Astrocyte (in vitro differentiated cells and primary cell): ENCODE measurements around the gene PIK3R3. TPM values are rescaled to one million over a fixed set of nuclear protein-coding genes. Genes with fewer than 3 reads are reported as not detected.

ENCODE experiments used
- DNase-seq: peaks from one replicate; pipeline ENCODE4 v3.0.0-alpha.2; 2010; ENCODE audit warnings: low read depth
- FAIRE-seq: peaks from 2 replicates; lab custom pipeline; 2011; peaks lifted over from hg19 to GRCh38; lab: Jason Lieb, UNC
- H2AFZ ChIP-seq: 2 replicates; pipeline ENCODE4 v1.6.0; 2012; ENCODE audit warnings: low read depth, low read length, inconsistent platforms
- H3K27ac ChIP-seq: 2 replicates; pipeline ENCODE4 v1.5.1; 2011; ENCODE audit warnings: low read depth, low read length, inconsistent platforms
- H3K27me3 ChIP-seq: 2 replicates; pipeline ENCODE4 v1.6.0; 2011; ENCODE audit warnings: low read length, inconsistent platforms; ENCODE audit not compliant: insufficient read depth
- H3K36me3 ChIP-seq: 2 replicates; pipeline ENCODE4 v1.5.1; 2011; ENCODE audit warnings: low read length, inconsistent platforms; ENCODE audit not compliant: insufficient read depth
- H3K4me1 ChIP-seq: 2 replicates; pipeline ENCODE4 v1.5.1; 2011; ENCODE audit warnings: low read length, inconsistent platforms; ENCODE audit not compliant: insufficient read depth
- H3K4me2 ChIP-seq: 2 replicates; pipeline ENCODE4 v1.6.0; 2012; ENCODE audit warnings: low read length, inconsistent platforms
- H3K4me3 ChIP-seq: 2 replicates; pipeline ENCODE4 v1.5.1; 2011; ENCODE audit warnings: low read depth, mild to moderate bottlenecking, low read length, inconsistent platforms; ENCODE audit not compliant: insufficient read depth
- H3K79me2 ChIP-seq: 2 replicates; pipeline ENCODE4 v1.6.0; 2012; ENCODE audit warnings: mild to moderate bottlenecking, low read length, inconsistent platforms; ENCODE audit not compliant: insufficient read depth
- H3K9ac ChIP-seq: 2 replicates; pipeline ENCODE4 v1.6.0; 2012; ENCODE audit warnings: mild to moderate bottlenecking, low read length, inconsistent platforms
- H3K9me3 ChIP-seq: 2 replicates; pipeline ENCODE4 v1.5.1; 2012; ENCODE audit warnings: low read depth, mild to moderate bottlenecking, low read length, inconsistent platforms; ENCODE audit not compliant: insufficient read depth
- H4K20me1 ChIP-seq: 2 replicates; pipeline ENCODE4 v1.6.0; 2012; ENCODE audit warnings: low read length, inconsistent platforms; ENCODE audit not compliant: insufficient read depth
- H3K27ac Mint-ChIP-seq: one replicate; pipeline ENCODE4 v1.8.0; 2021; ENCODE audit warnings: mild to moderate bottlenecking, mixed read lengths; ENCODE audit not compliant: unreplicated experiment
- H3K27me3 Mint-ChIP-seq: one replicate; pipeline ENCODE4 v1.8.0; 2021; ENCODE audit warnings: low read depth, mixed read lengths; ENCODE audit not compliant: unreplicated experiment
- H3K36me3 Mint-ChIP-seq: one replicate; pipeline ENCODE4 v1.8.0; 2021; ENCODE audit warnings: low read depth, mixed read lengths; ENCODE audit not compliant: unreplicated experiment
- H3K4me1 Mint-ChIP-seq: one replicate; pipeline ENCODE4 v1.8.0; 2021; ENCODE audit warnings: low read depth, mixed read lengths; ENCODE audit not compliant: unreplicated experiment
- H3K4me3 Mint-ChIP-seq: one replicate; pipeline ENCODE4 v1.8.0; 2021; ENCODE audit warnings: mild to moderate bottlenecking, moderate library complexity, mixed read lengths; ENCODE audit not compliant: unreplicated experiment
- H3K9me3 Mint-ChIP-seq: one replicate; pipeline ENCODE4 v1.8.0; 2021; ENCODE audit warnings: mild to moderate bottlenecking, mixed read lengths; ENCODE audit not compliant: unreplicated experiment
- CTCF ChIP-seq: IDR thresholded peaks from 2 replicates; pipeline ENCODE4 v1.5.1; 2011; ENCODE audit warnings: low read depth, mild to moderate bottlenecking, inconsistent platforms, low read length, moderate library complexity; ENCODE audit not compliant: insufficient read depth
- EZH2 ChIP-seq: IDR thresholded peaks from 2 replicates; pipeline ENCODE4 v1.6.1; 2012; ENCODE audit warnings: mild to moderate bottlenecking, low read length, inconsistent platforms; ENCODE audit not compliant: insufficient read depth
- total RNA-seq: library from RNA; stranded (reverse); gene quantifications from 2 replicates; pipeline ENCODE4 v1.2.1, GENCODE V29; 2021

PIK3R3 gene
- total RNA-seq, 1 donor from 2014 or later: 68.4 TPM

- Histone ChIP-seq H3K9me3 (no peaks in the 10 kb centered on the region), H2AFZ (no peak overlapping the region), H3K4me1 (no peaks in the 10 kb centered on the region), H3K36me3 (no peaks in the 10 kb centered on the region), H3K9ac (no peak overlapping the region), H4K20me1 (peaks cover 60% of the 10 kb centered on the region), H3K4me3 (no peak overlapping the region), H3K79me2 (peaks cover 77% of the 10 kb centered on the region), H3K27me3 (no peaks in the 10 kb centered on the region), H3K4me2 (no peak overlapping the region), H3K27ac (no peak overlapping the region)
- DNase-seq: no peak
- no peak overlapping the region for H3K27ac Mint-ChIP-seq
- TF ChIP-seq CTCF (no peak), EZH2 (no peak)
- FAIRE-seq: no peak
- peaks cover 2% of the 10 kb centered on the region for H3K4me1 Mint-ChIP-seq
- no peak overlapping the region for H3K4me3 Mint-ChIP-seq
- H3K27me3 Mint-ChIP-seq: no peaks in the 10 kb centered on the region
- H3K36me3 Mint-ChIP-seq: peaks cover 3% of the 10 kb centered on the region
- H3K9me3 Mint-ChIP-seq: no peaks in the 10 kb centered on the region
These were observed 14.5 kb downstream of the PIK3R3 start for GRCh38 chr1:46117810-46118494.

GRCh38 chr1:46114925-46115603 lies 17.4 kb downstream of the PIK3R3 start:
- H3K9ac ChIP-seq: peak overlapping the region; percentile 18
- peaks cover 17% of the 10 kb centered on the region for H3K4me1 Mint-ChIP-seq
- no peaks in the 10 kb centered on the region for H3K27me3 Mint-ChIP-seq
- peaks cover 3% of the 10 kb centered on the region for H3K36me3 Mint-ChIP-seq
- H3K27me3 ChIP-seq: no peaks in the 10 kb centered on the region
- peaks cover 82% of the 10 kb centered on the region for H3K79me2 ChIP-seq
- no peaks in the 10 kb centered on the region for H3K36me3 ChIP-seq
- H3K9me3 ChIP-seq: no peaks in the 10 kb centered on the region
- FAIRE-seq (no peak), DNase-seq (no peak)
- H2AFZ ChIP-seq: no peak overlapping the region
- H3K4me3 ChIP-seq: no peak overlapping the region
- H4K20me1 ChIP-seq: peaks cover 61% of the 10 kb centered on the region
- no peaks in the 10 kb centered on the region for H3K4me1 ChIP-seq
- no peak overlapping the region for H3K4me3 Mint-ChIP-seq
- H3K4me2 ChIP-seq: peak overlapping the region; percentile 54
- TF ChIP-seq EZH2 (no peak), CTCF (no peak)
- H3K27ac ChIP-seq: no peak overlapping the region
- H3K9me3 Mint-ChIP-seq: no peaks in the 10 kb centered on the region
- no peak overlapping the region for H3K27ac Mint-ChIP-seq

GRCh38 chr1:46113948-46114347 lies 18.5 kb downstream of the PIK3R3 start:
- Mint-ChIP-seq H3K4me1 (peaks cover 20% of the 10 kb centered on the region), H3K9me3 (no peaks in the 10 kb centered on the region), H3K36me3 (no peaks in the 10 kb centered on the region), H3K27me3 (no peaks in the 10 kb centered on the region), H3K27ac (no peak overlapping the region), H3K4me3 (no peak overlapping the region)
- DNase-seq: no peak
- no peak overlapping the region for H3K4me2 ChIP-seq
- no peaks in the 10 kb centered on the region for H3K4me1 ChIP-seq
- no peak overlapping the region for H3K4me3 ChIP-seq
- H3K9me3 ChIP-seq: no peaks in the 10 kb centered on the region
- peaks cover 75% of the 10 kb centered on the region for H3K79me2 ChIP-seq
- H3K27ac ChIP-seq: no peak overlapping the region
- H3K36me3 ChIP-seq: no peaks in the 10 kb centered on the region
- H3K9ac ChIP-seq: no peak overlapping the region
- H2AFZ ChIP-seq: no peak overlapping the region
- H4K20me1 ChIP-seq: peaks cover 55% of the 10 kb centered on the region
- TF ChIP-seq CTCF (no peak), EZH2 (no peak)
- no peak for FAIRE-seq
- H3K27me3 ChIP-seq: no peaks in the 10 kb centered on the region
